OCI-LY1 (cell line): ENCODE results near the gene ST8SIA1.

Experiments used
- EZH2 ChIP-seq: fragments of 200-600 bp; sonication (generic), shearing (Covaris generic); IDR thresholded peaks from 2 replicates; pipeline ENCODE4 v1.8.0; 2017; ENCODE audit warnings: borderline replicate concordance, mixed run types, mild to moderate bottlenecking, antibody characterized with exemption, low read length, moderate library complexity, mixed read lengths
- TF ChIP-seq, protein P1 (sequence below): fragments of 200-600 bp; sonication (generic), shearing (Covaris generic); IDR thresholded peaks from 2 replicates; pipeline ENCODE4 v1.5.1; 2017; ENCODE audit warnings: mild to moderate bottlenecking, antibody characterized with exemption, low read length, moderate library complexity, mixed read lengths

DNA sequence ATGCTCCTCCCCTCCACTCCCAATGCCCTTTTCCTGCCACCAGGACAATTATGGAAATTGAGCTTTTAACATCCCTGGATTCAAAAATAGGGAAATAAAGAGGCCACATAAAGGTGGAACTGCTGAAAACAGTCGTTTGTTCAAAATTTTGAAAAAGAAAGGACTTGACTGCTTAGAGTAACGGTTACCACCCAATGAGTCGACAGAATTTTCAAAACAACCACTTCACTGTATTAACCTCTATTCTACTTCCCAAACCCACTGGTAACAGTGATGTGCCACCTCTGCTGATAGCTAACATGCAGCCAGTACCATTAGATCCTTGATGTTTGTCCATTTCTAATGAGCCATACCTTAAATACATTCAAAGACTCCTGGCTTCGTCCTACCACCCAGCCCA, 4.9 kb downstream of the ST8SIA1 start:
- TF ChIP-seq, protein P1, sequence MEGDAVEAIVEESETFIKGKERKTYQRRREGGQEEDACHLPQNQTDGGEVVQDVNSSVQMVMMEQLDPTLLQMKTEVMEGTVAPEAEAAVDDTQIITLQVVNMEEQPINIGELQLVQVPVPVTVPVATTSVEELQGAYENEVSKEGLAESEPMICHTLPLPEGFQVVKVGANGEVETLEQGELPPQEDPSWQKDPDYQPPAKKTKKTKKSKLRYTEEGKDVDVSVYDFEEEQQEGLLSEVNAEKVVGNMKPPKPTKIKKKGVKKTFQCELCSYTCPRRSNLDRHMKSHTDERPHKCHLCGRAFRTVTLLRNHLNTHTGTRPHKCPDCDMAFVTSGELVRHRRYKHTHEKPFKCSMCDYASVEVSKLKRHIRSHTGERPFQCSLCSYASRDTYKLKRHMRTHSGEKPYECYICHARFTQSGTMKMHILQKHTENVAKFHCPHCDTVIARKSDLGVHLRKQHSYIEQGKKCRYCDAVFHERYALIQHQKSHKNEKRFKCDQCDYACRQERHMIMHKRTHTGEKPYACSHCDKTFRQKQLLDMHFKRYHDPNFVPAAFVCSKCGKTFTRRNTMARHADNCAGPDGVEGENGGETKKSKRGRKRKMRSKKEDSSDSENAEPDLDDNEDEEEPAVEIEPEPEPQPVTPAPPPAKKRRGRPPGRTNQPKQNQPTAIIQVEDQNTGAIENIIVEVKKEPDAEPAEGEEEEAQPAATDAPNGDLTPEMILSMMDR = no peak
- no peak for TF ChIP-seq EZH2
